MM.1S (cell line): Measurements from ENCODE around the gene COMT.

Experiments
- CTCF ChIP-seq: fragments of 300-600 bp; sonication (generic); IDR thresholded peaks from 2 replicates; pipeline ENCODE4 v1.5.1; 2016; ENCODE audit warnings: antibody characterized with exemption, low read length, mixed read lengths
- EZH2 ChIP-seq: fragments of 300-600 bp; sonication (generic); optimal IDR thresholded peaks from 2 replicates; pipeline ENCODE3; 2017; ENCODE audit warnings: low read depth, mild to moderate bottlenecking, antibody characterized with exemption, low read length, mixed read lengths
- EZH2phosphoT487 ChIP-seq: fragments of 300-600 bp; sonication (generic); IDR thresholded peaks from 2 replicates; pipeline ENCODE4 v1.6.1; 2018; ENCODE audit warnings: antibody characterized with exemption, low read length

GRCh38 chr22:19965771-19966709 lies 24.5 kb downstream of the COMT start:
- peak; percentile 26 for TF ChIP-seq CTCF
- no peak for TF ChIP-seq EZH2phosphoT487
- no peak for TF ChIP-seq EZH2
